HCT116 (cell line): ENCODE measurements around the gene CD247. TPM values are rescaled to one million over a fixed set of nuclear protein-coding genes. Genes with fewer than 3 reads are reported as not detected.

Experiments used
- ATAC-seq: fragments of 200-7000 bp; cut with Tn5 transposase; 2 replicates; pipeline ENCODE4 v1.9.1; 2020; ENCODE audit warnings: mild to moderate bottlenecking, moderate library complexity
- BruUV-seq: library from RNA; stranded (reverse); fragments of 400-500 nt; replicated peaks from 2 replicates; lab custom pipeline; 2021; lab: Mats Ljungman, UMichigan
- CTCF ChIA-PET: fragments of 300-600 bp; sonication (Branson Sonifier 250); formaldehyde crosslinking; loops from one replicate; lab custom pipeline; 2021; ENCODE audit warnings: antibody characterized with exemption; lab: Charles Lee
- POLR2A ChIA-PET: fragments of 300-600, 350-600 bp; sonication (Branson Sonifier 250); formaldehyde crosslinking; loops from one replicate; lab custom pipeline; 2021; ENCODE audit warnings: antibody characterized with exemption; lab: Charles Lee
- RAD21 ChIA-PET, 2 experiments: fragments of 300-600 bp; sonication (Branson Sonifier 250); formaldehyde crosslinking; loops; one replicate each; lab custom pipeline; 2023; ENCODE audit warnings: low total read pairs in 2 of 2; ENCODE audit not compliant: uncharacterized antibody in 2 of 2, unreplicated experiment in 2 of 2, low non-redundant PET in 1 of 2; lab: Charles Lee
- DNase-seq: peaks from one replicate; pipeline ENCODE4 v3.0.0-alpha.2; 2010; ENCODE audit warnings: low read depth, low spot score
- H2AFZ ChIP-seq: fragments of 200-600 bp; shearing (Covaris generic), sonication (generic); 2 replicates; pipeline ENCODE4 v1.6.1; 2017; ENCODE audit warnings: low read depth, mixed run types, mixed read lengths, antibody characterized with exemption, low read length; ENCODE audit not compliant: poor library complexity, severe bottlenecking
- H3K27ac ChIP-seq: 2 replicates; pipeline ENCODE4 v1.5.1; 2012; ENCODE audit warnings: low read depth, low read length
- H3K27me3 ChIP-seq: fragments of 200-600 bp; sonication (generic); 2 replicates; pipeline ENCODE4 v1.6.1; 2016; ENCODE audit warnings: mixed run types, low read length, mixed read lengths; ENCODE audit not compliant: insufficient read depth
- H3K36me3 ChIP-seq, 2 experiments: fragments of 200-500 bp in 1 of 2; fragments of 200-600 bp in 1 of 2; sonication (Bioruptor generic) in 1 of 2; sonication (generic) in 1 of 2; 2 replicates each; pipeline versions ENCODE4 v1.5.1 to v1.6.1; 2014 to 2016; ENCODE audit warnings: low read length in 2 of 2, inconsistent platforms in 1 of 2, mixed read lengths in 1 of 2, mixed run types in 1 of 2; ENCODE audit not compliant: insufficient read depth in 2 of 2, control insufficient read depth in 1 of 2
- H3K4me1 ChIP-seq, 2 experiments: fragments of 200-600 bp in 1 of 2; sonication (generic) in 1 of 2; 2 replicates each; pipeline versions ENCODE4 v1.5.1 to v1.6.1; 2012 to 2017; ENCODE audit warnings: low read length in 2 of 2, inconsistent platforms in 1 of 2, mild to moderate bottlenecking in 1 of 2, mixed read lengths in 1 of 2, mixed run types in 1 of 2, moderate library complexity in 1 of 2; ENCODE audit not compliant: insufficient read depth in 2 of 2, control insufficient read depth in 1 of 2
- H3K4me2 ChIP-seq: fragments of 200-600 bp; sonication (generic); 2 replicates; pipeline ENCODE4 v1.6.1; 2017; ENCODE audit warnings: mixed run types, low read length, mixed read lengths
- H3K4me3 ChIP-seq, 2 experiments: fragments of 200-600 bp in 1 of 2; sonication (generic) in 1 of 2; replicated peaks in 1 of 2; 2 replicates each; pipeline ENCODE4 v1.5.1; 2011 to 2016; ENCODE audit warnings: low read length in 2 of 2, control low read depth in 1 of 2, low read depth in 1 of 2, mild to moderate bottlenecking in 1 of 2, mixed read lengths in 1 of 2, mixed run types in 1 of 2
- H3K79me2 ChIP-seq: fragments of 200-600 bp; sonication (generic); 2 replicates; pipeline ENCODE4 v1.6.1; 2017; ENCODE audit warnings: mild to moderate bottlenecking, mixed run types, low read length, moderate library complexity, mixed read lengths; ENCODE audit not compliant: insufficient read depth
- H3K9ac ChIP-seq: fragments of 200-600 bp; sonication (generic); 2 replicates; pipeline ENCODE4 v1.6.1; 2016; ENCODE audit warnings: low read length, mixed read lengths
- H3K9me2 ChIP-seq: fragments of 200-600 bp; sonication (generic), shearing (Covaris generic); 2 replicates; pipeline ENCODE4 v1.6.1; 2017; ENCODE audit warnings: mixed run types, mild to moderate bottlenecking, moderate library complexity; ENCODE audit not compliant: insufficient read depth
- H3K9me3 ChIP-seq, 2 experiments: fragments of 200-500 bp in 1 of 2; fragments of 200-600 bp in 1 of 2; sonication (Bioruptor generic) in 1 of 2; sonication (generic) in 1 of 2; 2 replicates each; pipeline ENCODE4 v1.6.1; 2014 to 2017; ENCODE audit warnings: low read length in 2 of 2, mixed read lengths in 2 of 2, inconsistent platforms in 1 of 2, low read depth in 1 of 2, mild to moderate bottlenecking in 1 of 2, mixed run types in 1 of 2, moderate library complexity in 1 of 2; ENCODE audit not compliant: control insufficient read depth in 1 of 2, insufficient read depth in 1 of 2
- H4K20me1 ChIP-seq: fragments of 200-600 bp; sonication (generic), shearing (Covaris generic); 2 replicates; pipeline ENCODE4 v1.6.1; 2017; ENCODE audit warnings: mixed run types, mild to moderate bottlenecking, moderate library complexity; ENCODE audit not compliant: insufficient read depth
- CTCF ChIP-seq, 3 experiments: fragments of 200-600 bp in 1 of 3; sonication (generic) in 1 of 3; IDR thresholded peaks in 2 of 3; conservative IDR thresholded peaks in 1 of 3; 2 replicates each; pipeline ENCODE4 v1.5.1; 2012 to 2017; ENCODE audit warnings: low read depth in 2 of 3, low read length in 2 of 3, antibody characterized with exemption in 1 of 3, borderline replicate concordance in 1 of 3, control low read depth in 1 of 3, mild to moderate bottlenecking in 1 of 3, mixed read lengths in 1 of 3, mixed run types in 1 of 3, moderate library complexity in 1 of 3; ENCODE audit not compliant: insufficient read depth in 1 of 3
- EZH2phosphoT487 ChIP-seq: fragments of 200-600 bp; IDR thresholded peaks from 2 replicates; pipeline ENCODE4 v1.6.1; 2018; ENCODE audit warnings: antibody characterized with exemption, borderline replicate concordance
- POLR2AphosphoS5 ChIP-seq: IDR thresholded peaks from 2 replicates; pipeline ENCODE4 v1.6.1; 2011; ENCODE audit warnings: mild to moderate bottlenecking, low read depth, low read length, moderate library complexity
- SP1 ChIP-seq: IDR thresholded peaks from 2 replicates; pipeline ENCODE4 v1.6.1; 2012; ENCODE audit warnings: low read depth
- ZFX ChIP-seq: fragments of 450-650 bp; IDR thresholded peaks from 2 replicates; pipeline ENCODE4 v1.6.1; 2017
- intact Hi-C: fragments of 100-400 bp; cut with micrococcal nuclease; formaldehyde crosslinking; loops from 2 replicates; pipeline ENCODE4 v1.10.0; 2022
- total RNA-seq: library from RNA; stranded (reverse); gene quantifications from one replicate; pipeline ENCODE4 v1.2.1, GENCODE V29; 2021; ENCODE audit not compliant: unreplicated experiment

CD247 gene
- total RNA-seq, 1 experiment from 2014 or later: 0.57 TPM

DNA sequence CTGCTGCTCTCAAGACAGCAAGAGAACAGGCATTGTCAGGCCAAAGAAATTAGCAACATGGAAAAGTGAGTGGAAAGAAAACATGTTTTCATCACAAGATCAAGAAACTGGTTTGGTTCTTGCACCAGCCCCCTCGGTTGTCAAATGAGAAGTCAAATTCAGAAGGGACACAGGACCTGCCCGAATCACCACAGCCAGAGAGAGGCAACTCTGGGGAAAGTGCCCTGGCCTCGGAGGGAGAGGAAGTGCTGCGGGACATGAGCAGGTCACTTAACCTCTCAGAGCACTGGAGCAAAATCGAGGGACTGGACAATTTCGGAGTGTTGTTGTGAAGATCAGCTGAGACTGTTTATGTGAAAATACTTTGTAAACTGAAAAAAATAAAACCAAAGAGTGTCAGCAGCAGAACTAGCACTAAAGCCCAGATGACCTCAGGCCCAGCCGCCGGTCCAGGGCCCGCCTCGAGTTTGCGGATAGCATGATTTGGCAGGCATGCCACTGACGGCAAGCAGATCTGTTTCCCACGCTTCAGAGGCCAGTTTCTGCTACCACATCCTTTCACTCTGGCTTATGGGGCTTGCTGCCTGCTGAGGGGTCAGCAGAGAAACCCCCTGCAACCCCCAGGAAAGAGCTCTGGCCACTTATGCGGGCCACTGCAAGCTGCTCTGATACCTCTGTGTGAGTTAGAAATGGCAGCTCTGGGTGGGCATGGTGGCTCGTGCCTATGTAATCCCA is 32.1 kb downstream of the CD247 start:
- no peaks in the 10 kb centered on the region for H4K20me1 ChIP-seq
- CTCF ChIA-PET: no interaction called here
- H3K4me2 ChIP-seq: no peak overlapping the region
- no peak overlapping the region for H3K9ac ChIP-seq
- ATAC-seq (no peak), DNase-seq (no peak)
- H3K4me1 ChIP-seq: no peaks in the 10 kb centered on the region
- no peaks in the 10 kb centered on the region for H3K36me3 ChIP-seq
- POLR2A ChIA-PET: interaction anchor here (0.6 kb wide), 1 partner anchor 15 kb away, joined by 3 read pairs; no protein-coding TSS in a partner anchor
- intact Hi-C loops: no loop called here
- RAD21 ChIA-PET: no interaction called here
- no peaks in the 10 kb centered on the region for H3K9me2 ChIP-seq
- H2AFZ ChIP-seq: no peak overlapping the region
- H3K79me2 ChIP-seq: no peaks in the 10 kb centered on the region
- no TSS peak for BruUV-seq
- no peak overlapping the region for H3K4me3 ChIP-seq
- TF ChIP-seq CTCF (IDR thresholded peaks at IDR 0.05 in 2 of 3, conservative IDR thresholded peaks at IDR 0.05 in 1 of 3; ENCODE audit: borderline replicate concordance in 1 of 3, insufficient read depth in 1 of 3, low read depth in 2 of 3, low read length in 2 of 3) (no peak), SP1 (no peak), ZFX (no peak), POLR2AphosphoS5 (no peak), EZH2phosphoT487 (no peak)
- no peaks in the 10 kb centered on the region for H3K9me3 ChIP-seq
- no peak overlapping the region for H3K27ac ChIP-seq
- no peaks in the 10 kb centered on the region for H3K27me3 ChIP-seq
